Upper lobe of left lung (tissue), 6 donors: ENCODE results near the gene HACD2. TPM values are rescaled to one million over a fixed set of nuclear protein-coding genes. Genes with fewer than 3 reads are reported as not detected.

ENCODE experiments used
- ATAC-seq, 2 donors: fragments of 200-7000 bp; cut with Tn5 transposase; one replicate each; pipeline ENCODE4 v1.9.1; 2022; ENCODE audit warnings: mild to moderate bottlenecking in 2 of 2, moderate library complexity in 2 of 2; ENCODE audit not compliant: low FRiP score in 2 of 2
- DNase-seq, 2 donors: peaks; one replicate each; pipeline ENCODE4 v3.0.0-alpha.2; 2019 to 2020
- H3K27ac ChIP-seq, 4 donors: fragments of 200-600 bp; sonication (generic); one replicate each; pipeline ENCODE4 v1.5.1; 2016 to 2019
- H3K27me3 ChIP-seq, 4 donors: fragments of 200-600 bp; sonication (generic); one replicate each; pipeline ENCODE4 v1.5.1; 2017 to 2019
- H3K36me3 ChIP-seq, 4 donors: fragments of 200-600 bp; sonication (generic); one replicate each; pipeline ENCODE4 v1.5.1; 2016 to 2019
- H3K4me1 ChIP-seq, 4 donors: fragments of 200-600 bp; sonication (generic); one replicate each; pipeline ENCODE4 v1.5.1; 2018 to 2019
- H3K4me3 ChIP-seq, 4 donors: fragments of 200-600 bp; sonication (generic); one replicate each; pipeline ENCODE4 v1.5.1; 2017 to 2019; ENCODE audit warnings: mild to moderate bottlenecking in 2 of 4, moderate library complexity in 1 of 4
- H3K9me3 ChIP-seq, 4 donors: fragments of 200-600 bp; sonication (generic); one replicate each; pipeline ENCODE4 v1.5.1; 2018 to 2019
- EP300 ChIP-seq, 4 donors: sonication (generic); formaldehyde crosslinking; IDR thresholded peaks; one replicate each; pipeline ENCODE4 v1.5.1; 2017; ENCODE audit warnings: antibody characterized with exemption in 4 of 4, control low read depth in 2 of 4
- POLR2A ChIP-seq, 4 donors: fragments of 450-650 bp; IDR thresholded peaks; one replicate each; pipeline ENCODE4 v1.5.1; 2016 to 2017; ENCODE audit warnings: antibody characterized with exemption in 4 of 4, mild to moderate bottlenecking in 2 of 4
- POLR2AphosphoS5 ChIP-seq, 2 donors: sonication (generic); formaldehyde crosslinking; IDR thresholded peaks; one replicate each; pipeline ENCODE4 v1.5.1; 2017; ENCODE audit warnings: antibody characterized with exemption in 2 of 2
- WGBS, 2 donors: methylation state at CpG; one replicate each; pipeline ENCODE4 v1.1.5; 2017 to 2018; 5-methylcytosine and 5-hydroxymethylcytosine counted together
- total RNA-seq, 6 donors: library from RNA; depleted of rRNA in 4 of 6; stranded (reverse); fragments of >200 nt in 4 of 6; gene quantifications; one replicate each; pipeline versions ENCODE4 v1.1.0 to v1.2.1, GENCODE V29; 2016 to 2021
- TF ChIP-seq, protein P1 (sequence below), 6 experiments: fragments of 450-650 bp in 4 of 6; fragments of 200-600 bp in 2 of 6; sonication (generic) in 2 of 6; IDR thresholded peaks; one replicate each; pipeline ENCODE4 v1.5.1; 2016 to 2019; ENCODE audit warnings: antibody characterized with exemption in 6 of 6
- donor health status: DM: no; HTN: no; CAD: no; lungs with moderate emphysema.
- donor health status: DM: no; HTN: yes; CAD: no; lungs with severe emphysema.

HACD2 gene
- total RNA-seq, 6 donors from 2014 or later: 12.5 to 60.4 (median 39.1) TPM

DNA sequence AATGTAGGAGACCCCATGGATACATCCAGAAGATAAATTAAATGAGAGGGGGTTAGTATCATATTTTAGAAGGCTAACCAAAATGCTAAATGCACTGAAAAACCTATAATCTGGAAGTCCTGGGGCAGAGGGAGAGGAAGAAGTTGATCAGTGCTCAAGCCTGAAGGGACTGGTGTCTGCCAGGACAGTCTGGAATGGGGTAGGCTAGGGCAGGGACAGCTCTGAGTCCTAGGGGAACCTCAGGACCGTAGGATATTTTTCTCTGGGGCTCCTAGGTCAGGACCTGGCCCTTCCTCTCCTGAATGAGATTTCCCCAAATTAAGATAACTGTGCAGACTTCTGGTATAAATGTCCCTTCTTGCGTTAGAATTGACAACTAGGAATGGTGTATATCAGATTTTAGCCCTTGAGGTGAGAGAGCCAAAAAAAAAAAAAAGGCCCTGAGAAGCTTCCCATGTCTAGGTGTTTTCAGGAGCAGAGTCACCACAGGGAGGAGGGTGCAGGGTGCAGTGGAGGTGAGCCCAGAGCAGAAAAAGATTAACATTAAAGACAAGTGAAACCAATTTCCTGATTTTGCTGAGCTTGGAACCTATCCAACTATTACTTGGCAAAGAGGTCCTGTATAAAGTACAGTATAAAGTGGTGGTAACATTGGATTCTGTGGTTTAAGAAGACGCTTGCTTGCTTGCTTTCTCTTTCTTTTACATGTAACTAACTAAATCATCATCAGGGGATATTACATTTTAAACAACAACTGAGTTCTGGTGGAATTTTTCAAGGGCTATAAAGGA lies 63.5 kb downstream of the HACD2 start:
- ATAC-seq (no peak), DNase-seq (no peak)
- no peak overlapping the region for H3K4me3 ChIP-seq
- no peaks in the 10 kb centered on the region for H3K27me3 ChIP-seq
- peaks cover 0 to 12% (median 0%) of the 10 kb centered on the region in 4 donors for H3K36me3 ChIP-seq
- TF ChIP-seq, protein P1, sequence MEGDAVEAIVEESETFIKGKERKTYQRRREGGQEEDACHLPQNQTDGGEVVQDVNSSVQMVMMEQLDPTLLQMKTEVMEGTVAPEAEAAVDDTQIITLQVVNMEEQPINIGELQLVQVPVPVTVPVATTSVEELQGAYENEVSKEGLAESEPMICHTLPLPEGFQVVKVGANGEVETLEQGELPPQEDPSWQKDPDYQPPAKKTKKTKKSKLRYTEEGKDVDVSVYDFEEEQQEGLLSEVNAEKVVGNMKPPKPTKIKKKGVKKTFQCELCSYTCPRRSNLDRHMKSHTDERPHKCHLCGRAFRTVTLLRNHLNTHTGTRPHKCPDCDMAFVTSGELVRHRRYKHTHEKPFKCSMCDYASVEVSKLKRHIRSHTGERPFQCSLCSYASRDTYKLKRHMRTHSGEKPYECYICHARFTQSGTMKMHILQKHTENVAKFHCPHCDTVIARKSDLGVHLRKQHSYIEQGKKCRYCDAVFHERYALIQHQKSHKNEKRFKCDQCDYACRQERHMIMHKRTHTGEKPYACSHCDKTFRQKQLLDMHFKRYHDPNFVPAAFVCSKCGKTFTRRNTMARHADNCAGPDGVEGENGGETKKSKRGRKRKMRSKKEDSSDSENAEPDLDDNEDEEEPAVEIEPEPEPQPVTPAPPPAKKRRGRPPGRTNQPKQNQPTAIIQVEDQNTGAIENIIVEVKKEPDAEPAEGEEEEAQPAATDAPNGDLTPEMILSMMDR (IDR thresholded peaks at IDR 0.05): no peak
- no peak for TF ChIP-seq POLR2AphosphoS5 (IDR thresholded peaks at IDR 0.05)
- no peak for TF ChIP-seq EP300 (IDR thresholded peaks at IDR 0.05)
- no peak for TF ChIP-seq POLR2A (IDR thresholded peaks at IDR 0.05)
- H3K27ac ChIP-seq: no peak overlapping the region
- H3K4me1 ChIP-seq: peaks cover 0 to 5% (median 2%) of the 10 kb centered on the region in 4 donors
- whole genome bisulfite sequencing, 2 donors: 49 to 62% methylated on average over 3 of the region's 3 CpGs
- H3K9me3 ChIP-seq: no peaks in the 10 kb centered on the region

DNA sequence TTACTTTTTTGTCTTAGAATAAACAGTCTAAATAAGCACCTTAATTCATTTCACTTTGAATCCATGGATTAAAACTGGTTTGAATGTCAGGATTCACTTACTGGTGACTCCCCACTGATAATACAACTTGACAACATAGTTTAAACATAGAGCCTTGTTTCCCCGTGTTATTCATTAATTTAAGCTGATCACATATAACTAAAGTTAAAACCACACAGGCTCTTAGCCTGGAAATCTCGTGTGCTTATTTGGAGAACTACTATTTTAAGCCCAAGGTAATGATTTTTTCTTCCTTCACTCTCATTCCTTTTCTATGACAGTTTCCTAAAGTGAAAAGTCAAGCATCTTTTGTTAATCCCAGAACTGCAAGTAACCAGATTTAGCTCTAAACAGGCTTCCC lies 64.2 kb downstream of the HACD2 start:
- Histone ChIP-seq H3K27me3 (no peaks in the 10 kb centered on the region), H3K4me1 (peaks cover 0 to 5% (median 2%) of the 10 kb centered on the region in 4 donors), H3K9me3 (no peaks in the 10 kb centered on the region), H3K27ac (no peak overlapping the region), H3K4me3 (no peak overlapping the region), H3K36me3 (peaks cover 0 to 7% (median 0%) of the 10 kb centered on the region in 4 donors)
- ATAC-seq (no peak), DNase-seq (no peak)
- 60 to 65% methylated on average over 2 of the region's 2 CpGs for WGBS, 2 donors
- TF ChIP-seq EP300 (IDR thresholded peaks at IDR 0.05) (no peak), POLR2A (IDR thresholded peaks at IDR 0.05) (no peak), POLR2AphosphoS5 (IDR thresholded peaks at IDR 0.05) (no peak)
- TF ChIP-seq, protein P1 (IDR thresholded peaks at IDR 0.05): no peak

DNA sequence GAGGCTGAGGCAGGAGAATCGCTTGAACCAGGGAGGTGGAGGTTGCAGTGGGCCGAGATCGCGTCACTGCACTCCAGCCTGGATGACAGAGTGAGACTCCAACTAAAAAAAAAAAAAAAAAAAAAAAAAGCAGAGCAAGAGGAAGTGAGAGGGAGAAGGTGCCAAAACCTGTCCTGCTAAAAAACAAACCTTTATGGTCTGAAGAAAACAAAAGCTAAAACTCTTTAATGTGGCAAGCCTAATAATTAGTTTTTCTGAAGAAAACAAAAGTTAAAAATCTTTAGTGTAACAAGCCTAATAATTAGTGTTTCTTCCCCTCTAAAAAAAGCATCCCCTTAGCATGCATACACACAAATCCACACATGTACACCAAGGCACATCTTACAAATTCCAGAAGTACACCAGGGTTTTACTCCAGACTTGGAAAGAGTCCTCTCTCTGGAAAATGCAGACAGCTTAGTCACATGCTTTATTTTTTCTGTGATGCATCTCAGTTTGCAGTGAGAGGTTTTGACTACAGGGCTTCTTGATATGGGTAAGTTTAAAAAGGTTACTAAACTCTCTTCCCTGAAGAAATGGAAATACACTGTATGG lies 65.9 kb downstream of the HACD2 start:
- WGBS, 2 donors: 86 to 93% methylated on average over 4 of the region's 4 CpGs
- Histone ChIP-seq H3K27ac (no peak overlapping the region), H3K27me3 (no peaks in the 10 kb centered on the region), H3K4me1 (peaks cover 0 to 5% (median 2%) of the 10 kb centered on the region in 4 donors), H3K36me3 (no peaks in the 10 kb centered on the region), H3K9me3 (no peaks in the 10 kb centered on the region), H3K4me3 (no peak overlapping the region)
- DNase-seq (no peak), ATAC-seq (no peak)
- TF ChIP-seq POLR2AphosphoS5 (IDR thresholded peaks at IDR 0.05) (no peak), EP300 (IDR thresholded peaks at IDR 0.05) (no peak)

DNA sequence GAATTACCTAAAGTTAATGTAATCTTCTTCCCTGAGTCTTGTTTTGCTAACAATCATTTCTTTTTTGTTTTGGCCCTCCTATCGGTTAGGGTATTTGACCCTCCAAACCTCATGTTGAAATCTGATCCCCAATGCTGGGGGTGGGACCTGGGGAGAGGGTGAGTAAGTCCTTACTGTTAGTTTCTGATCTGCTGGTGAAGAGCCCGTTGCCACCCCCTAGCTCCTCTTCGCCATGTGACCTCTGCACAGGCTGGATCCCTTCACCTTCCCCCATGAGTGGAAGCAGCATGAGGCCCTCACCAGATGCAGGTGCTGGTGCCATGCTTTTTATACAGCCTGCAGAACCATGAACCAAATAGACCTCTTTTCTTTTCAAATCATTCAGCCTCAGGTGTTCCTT lies 73.1 kb downstream of the HACD2 start:
- H3K27ac ChIP-seq: no peak overlapping the region
- no peaks in the 10 kb centered on the region for H3K27me3 ChIP-seq
- DNase-seq (no peak), ATAC-seq (no peak)
- no peaks in the 10 kb centered on the region for H3K9me3 ChIP-seq
- 80 to 94% methylated on average over 3 of the region's 3 CpGs for WGBS, 2 donors
- peaks cover 0 to 13% (median 2%) of the 10 kb centered on the region in 4 donors for H3K36me3 ChIP-seq
- no peaks in the 10 kb centered on the region for H3K4me1 ChIP-seq
- H3K4me3 ChIP-seq: no peak overlapping the region
- TF ChIP-seq POLR2A (IDR thresholded peaks at IDR 0.05) (no peak), POLR2AphosphoS5 (IDR thresholded peaks at IDR 0.05) (no peak), EP300 (IDR thresholded peaks at IDR 0.05) (no peak)
- TF ChIP-seq, protein P1 (IDR thresholded peaks at IDR 0.05): no peak

DNA sequence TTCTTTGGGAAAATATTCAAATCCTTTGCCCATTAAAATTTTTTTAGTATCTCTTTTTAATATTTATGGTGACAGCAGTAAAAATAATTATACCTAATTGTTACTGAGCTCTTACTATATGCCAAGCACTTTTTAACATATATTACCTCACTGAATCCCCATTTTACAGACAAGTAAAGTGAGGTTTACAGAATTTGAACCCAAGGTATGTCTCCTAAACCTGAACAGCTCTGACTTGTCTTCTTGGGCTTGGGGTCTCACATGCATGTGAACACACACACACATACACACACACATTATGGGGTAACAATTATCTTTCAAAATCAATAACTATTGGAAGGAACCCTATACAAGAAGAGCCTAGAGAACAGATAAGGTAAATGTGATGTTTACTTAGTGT lies 73.8 kb downstream of the HACD2 start:
- Histone ChIP-seq H3K36me3 (peaks cover 0 to 16% (median 2%) of the 10 kb centered on the region in 4 donors), H3K27ac (no peak overlapping the region), H3K4me1 (no peaks in the 10 kb centered on the region), H3K4me3 (no peak overlapping the region), H3K9me3 (no peaks in the 10 kb centered on the region), H3K27me3 (no peaks in the 10 kb centered on the region)
- TF ChIP-seq, protein P1 (IDR thresholded peaks at IDR 0.05): no peak
- TF ChIP-seq POLR2A (IDR thresholded peaks at IDR 0.05) (no peak), POLR2AphosphoS5 (IDR thresholded peaks at IDR 0.05) (no peak), EP300 (IDR thresholded peaks at IDR 0.05) (no peak)
- ATAC-seq (no peak), DNase-seq (no peak)
